Muscle of leg (tissue), 11 donors: Measurements from ENCODE around the gene TOR4A. TPM values are rescaled to one million over a fixed set of nuclear protein-coding genes. Genes with fewer than 3 reads are reported as not detected.
A peak's percentile ranks its signal among the peaks of the same experiment; 100 is the strongest.
"Not testable (repeated sequence)": the region's sequence is repeated elsewhere in the genome, so short reads cannot be mapped to it uniquely, and the experiment has no call there.

Source experiments
- DNase-seq: peaks from one replicate; pipeline ENCODE4 v3.0.0; 2013
- H3K27ac ChIP-seq: one replicate; pipeline ENCODE4 v1.5.1; 2013; ENCODE audit warnings: mild to moderate bottlenecking, low read length, control low read depth
- H3K27me3 ChIP-seq: one replicate; pipeline ENCODE4 v1.6.1; 2013; ENCODE audit warnings: low read length; ENCODE audit not compliant: control insufficient read depth, insufficient read depth
- H3K36me3 ChIP-seq: one replicate; pipeline ENCODE4 v1.6.1; 2013; ENCODE audit warnings: low read length; ENCODE audit not compliant: control insufficient read depth, insufficient read depth
- H3K4me1 ChIP-seq: one replicate; pipeline ENCODE4 v1.6.1; 2013; ENCODE audit warnings: low read length; ENCODE audit not compliant: control insufficient read depth, insufficient read depth
- H3K4me3 ChIP-seq: one replicate; pipeline ENCODE4 v1.5.1; 2013; ENCODE audit warnings: low read length, control low read depth
- H3K9me3 ChIP-seq: replicated peaks from 2 replicates; pipeline ENCODE4 v1.6.1; 2013; ENCODE audit warnings: low read depth, low read length; ENCODE audit not compliant: control insufficient read depth
- WGBS: methylation state at CpG from one replicate; pipeline ENCODE4 v1.1.5; 2013; ENCODE audit warnings: missing lambda C conversion rate; ENCODE audit not compliant: insufficient coverage; 5-methylcytosine and 5-hydroxymethylcytosine counted together
- polyA plus RNA-seq, 8 donors: library from polyadenylated mRNA; unstranded; fragments of 120-200 nt; gene quantifications; one replicate each; pipeline versions ENCODE4 v1.2.1 to v1.2.3, GENCODE V29; 2013; ENCODE audit warnings: inconsistent platforms in 1 of 8, low replicate concordance in 1 of 8; ENCODE audit not compliant: insufficient read length in 8 of 8, insufficient read depth in 1 of 8
- total RNA-seq: library from RNA; stranded (reverse); fragments of 120-200 nt; gene quantifications from one replicate; pipeline ENCODE4 v1.2.4, GENCODE V29; 2013

TOR4A gene
- total and polyA plus RNA-seq, 9 donors, result 3.6 to 9.3 (median 8.2) TPM

- H3K4me3 ChIP-seq, result peak overlapping the region; percentile 80
- WGBS, result 46% methylated on average over 21 of the region's 21 CpGs
- no peak for DNase-seq
- H3K4me1 ChIP-seq, result peaks cover 32% of the 10 kb centered on the region
- H3K36me3 ChIP-seq, result peaks cover 15% of the 10 kb centered on the region
- no peaks in the 10 kb centered on the region for H3K27me3 ChIP-seq
- H3K27ac ChIP-seq, result no peak overlapping the region
- H3K9me3 ChIP-seq, result no peaks in the 10 kb centered on the region
Observed at GRCh38 chr9:137253717-137254623, 23.6 kb upstream of the TOR4A start.

DNA sequence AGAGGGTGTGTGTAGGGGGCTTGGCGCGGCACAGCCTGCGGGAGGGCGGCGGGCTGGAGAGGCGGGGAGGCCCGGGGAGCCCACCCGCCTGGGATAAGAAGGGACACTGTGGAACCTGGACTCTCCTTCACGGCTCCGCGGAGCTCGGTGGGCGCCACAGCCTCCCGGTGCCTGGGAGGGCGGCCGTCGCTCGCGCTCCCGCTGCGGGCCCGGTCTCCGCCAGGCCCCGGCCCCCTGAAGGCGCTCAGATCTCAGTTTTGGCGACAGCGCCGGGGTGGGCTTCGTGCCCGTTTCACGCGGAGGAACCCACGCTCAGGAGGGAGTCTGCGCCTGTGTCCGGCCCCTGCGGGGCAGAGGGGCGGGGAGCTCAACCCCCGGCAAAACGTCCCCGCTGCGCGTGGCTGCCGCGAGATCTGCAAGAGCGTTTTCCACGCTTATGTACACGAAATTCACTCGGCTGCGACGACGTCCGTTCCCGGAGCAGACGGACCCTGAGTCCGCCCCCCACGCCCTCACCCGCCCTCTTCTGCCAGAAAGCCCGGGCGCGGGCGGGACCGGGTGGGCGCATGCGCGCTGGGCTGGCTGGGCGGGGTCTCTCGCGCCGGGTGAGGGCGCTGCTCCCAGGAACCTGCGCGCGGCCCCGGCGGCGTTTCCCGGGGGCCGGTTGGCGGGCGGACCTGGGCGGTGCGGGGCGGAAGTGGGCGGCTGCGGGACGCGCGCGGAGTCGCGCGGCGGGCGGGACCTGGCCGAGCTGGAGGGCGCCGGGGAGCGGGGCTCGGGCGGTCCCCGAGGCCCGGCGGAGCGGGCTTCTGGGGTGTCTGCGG lies 22.7 kb upstream of the TOR4A start, which contains the start of gene NELFB:
NELFB (plus strand) TSS at position 704 of the 824 bp plus-strand sequence.
- Histone ChIP-seq H3K36me3 (peaks cover 19% of the 10 kb centered on the region), H3K27ac (peak within 1 kb of the TSS; percentile 82), H3K4me1 (peaks cover 32% of the 10 kb centered on the region), H3K9me3 (no peaks in the 10 kb centered on the region), H3K4me3 (peak within 1 kb of the TSS; percentile 95), H3K27me3 (no peaks in the 10 kb centered on the region)
- under 1% methylated on average over 100 of the region's 105 CpGs for WGBS
- peak; percentile 96 for DNase-seq

- Histone ChIP-seq H3K9me3 (no peaks in the 10 kb centered on the region), H3K27ac (peak overlapping the region; percentile 20), H3K4me3 (peak overlapping the region; percentile 95), H3K36me3 (peaks cover 19% of the 10 kb centered on the region), H3K4me1 (peaks cover 28% of the 10 kb centered on the region), H3K27me3 (no peaks in the 10 kb centered on the region)
- DNase-seq, result no peak
- WGBS, result 1% methylated on average over 42 of the region's 51 CpGs
Observed at GRCh38 chr9:137255448-137256114, 21.9 kb upstream of the TOR4A start.

DNA sequence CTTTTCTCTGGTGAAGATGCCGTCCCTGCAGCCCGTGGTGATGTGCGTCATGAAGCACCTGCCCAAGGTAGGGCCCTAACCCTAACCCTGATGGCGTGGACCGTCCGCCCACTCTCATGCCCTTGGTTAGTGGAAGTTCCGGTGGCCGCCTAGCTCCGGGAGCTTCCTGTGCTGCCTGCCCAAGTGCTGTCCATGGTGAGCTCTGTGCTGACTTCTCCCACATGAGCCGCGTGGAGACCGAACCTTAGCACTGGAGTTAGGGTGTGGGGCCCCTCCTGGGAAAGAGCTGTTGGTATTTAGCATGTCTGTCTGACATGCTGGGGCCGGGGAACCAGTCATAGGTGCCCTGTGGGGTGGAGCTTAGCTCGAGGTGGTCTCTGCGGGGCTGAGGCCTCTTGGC lies 21.2 kb upstream of the TOR4A start:
- Histone ChIP-seq H3K27me3 (no peaks in the 10 kb centered on the region), H3K4me3 (peak overlapping the region; percentile 95), H3K9me3 (no peaks in the 10 kb centered on the region), H3K27ac (no peak overlapping the region), H3K36me3 (peaks cover 19% of the 10 kb centered on the region), H3K4me1 (peaks cover 23% of the 10 kb centered on the region)
- no peak for DNase-seq
- WGBS, result 85% methylated on average over 15 of the region's 15 CpGs

DNA sequence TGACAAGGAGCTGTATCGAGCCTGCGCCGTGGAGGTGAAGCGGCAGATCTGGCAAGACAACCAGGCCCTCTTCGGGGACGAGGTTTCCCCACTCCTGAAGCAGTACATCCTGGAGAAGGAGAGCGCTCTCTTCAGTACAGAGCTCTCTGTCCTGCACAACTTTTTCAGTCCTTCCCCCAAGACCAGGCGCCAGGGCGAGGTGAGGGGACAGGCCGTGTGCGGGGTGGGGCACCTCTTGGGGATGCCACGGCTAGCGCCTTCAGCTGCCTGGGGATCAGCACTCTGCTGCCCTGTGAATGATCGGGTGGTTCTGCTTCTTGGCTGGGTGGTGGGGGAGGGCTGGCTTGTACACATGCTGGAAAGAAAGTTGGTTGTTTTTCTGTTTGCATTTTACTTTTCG lies 20.7 kb upstream of the TOR4A start:
- H3K27ac ChIP-seq, result no peak overlapping the region
- peaks cover 23% of the 10 kb centered on the region for H3K4me1 ChIP-seq
- no peak overlapping the region for H3K4me3 ChIP-seq
- H3K36me3 ChIP-seq, result peaks cover 19% of the 10 kb centered on the region
- 95% methylated on average over 12 of the region's 15 CpGs for WGBS
- no peaks in the 10 kb centered on the region for H3K27me3 ChIP-seq
- no peak for DNase-seq
- no peaks in the 10 kb centered on the region for H3K9me3 ChIP-seq

- peaks cover 49% of the 10 kb centered on the region for H3K36me3 ChIP-seq
- H3K9me3 ChIP-seq, H3K27ac ChIP-seq, H3K27me3 ChIP-seq, H3K4me3 ChIP-seq, H3K4me1 ChIP-seq: not testable (repeated sequence)
- peak; percentile 30 for DNase-seq
- 75% methylated on average over 2 of the region's 15 CpGs for WGBS
Observed at GRCh38 chr9:137262173-137262908, 15.2 kb upstream of the TOR4A start.

DNA sequence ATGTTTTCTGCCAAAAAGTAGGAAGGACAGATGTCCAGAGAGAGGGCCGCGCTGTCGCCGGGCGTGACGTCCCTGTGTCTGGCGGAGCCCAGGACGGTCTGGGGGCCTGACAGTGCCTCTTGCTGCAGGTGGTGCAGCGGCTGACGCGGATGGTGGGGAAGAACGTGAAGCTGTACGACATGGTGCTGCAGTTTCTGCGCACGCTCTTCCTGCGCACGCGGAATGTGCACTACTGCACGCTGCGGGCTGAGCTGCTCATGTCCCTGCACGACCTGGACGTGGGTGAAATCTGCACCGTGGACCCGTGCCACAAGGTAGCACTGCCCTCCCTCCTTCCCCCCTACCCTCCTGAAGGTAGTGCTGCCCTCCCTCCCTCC lies 14.6 kb upstream of the TOR4A start:
- no peaks in the 10 kb centered on the region for H3K4me1 ChIP-seq
- H3K27ac ChIP-seq, result no peak overlapping the region
- WGBS, result 93% methylated on average over 21 of the region's 24 CpGs
- DNase-seq, result peak; percentile 1
- no peak overlapping the region for H3K4me3 ChIP-seq
- H3K36me3 ChIP-seq, result peaks cover 50% of the 10 kb centered on the region
- H3K9me3 ChIP-seq, result no peaks in the 10 kb centered on the region
- no peaks in the 10 kb centered on the region for H3K27me3 ChIP-seq

DNA sequence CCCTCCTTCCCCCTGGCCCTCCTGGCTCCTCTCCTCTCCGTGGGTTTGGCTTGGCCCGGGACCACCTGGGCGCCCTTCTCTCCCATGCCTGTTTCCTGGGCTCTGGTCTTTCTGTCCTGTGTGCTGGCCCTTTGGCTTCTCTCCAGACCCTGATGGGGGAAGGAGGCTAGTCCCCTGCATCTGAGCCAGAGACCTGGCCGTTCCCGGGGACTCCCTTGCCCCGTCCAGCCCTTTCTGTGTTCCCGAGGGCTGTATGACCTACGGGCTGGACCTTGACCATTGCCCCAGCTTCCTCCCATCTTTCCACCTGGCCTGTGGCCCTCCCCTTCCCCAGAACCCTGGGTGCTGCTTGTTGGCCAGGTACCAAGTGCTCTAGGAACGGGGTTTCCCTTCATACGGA lies 14.0 kb upstream of the TOR4A start:
- Histone ChIP-seq H3K27ac (no peak overlapping the region), H3K4me1 (peaks cover under 1% of the 10 kb centered on the region), H3K4me3 (no peak overlapping the region), H3K36me3 (peaks cover 54% of the 10 kb centered on the region), H3K27me3 (no peaks in the 10 kb centered on the region), H3K9me3 (no peaks in the 10 kb centered on the region)
- peak; percentile 7 for DNase-seq
- WGBS, result 81% methylated on average over 10 of the region's 10 CpGs

- peaks cover 57% of the 10 kb centered on the region for H3K36me3 ChIP-seq
- no peaks in the 10 kb centered on the region for H3K9me3 ChIP-seq
- DNase-seq, result no peak
- H3K4me3 ChIP-seq, result no peak overlapping the region
- WGBS, result 93% methylated on average over 22 of the region's 22 CpGs
- no peaks in the 10 kb centered on the region for H3K27me3 ChIP-seq
- H3K27ac ChIP-seq, result no peak overlapping the region
- peaks cover 6% of the 10 kb centered on the region for H3K4me1 ChIP-seq
Observed at GRCh38 chr9:137264067-137264466, 13.5 kb upstream of the TOR4A start.
